ENCODE results near the gene ETS1.

DNA sequence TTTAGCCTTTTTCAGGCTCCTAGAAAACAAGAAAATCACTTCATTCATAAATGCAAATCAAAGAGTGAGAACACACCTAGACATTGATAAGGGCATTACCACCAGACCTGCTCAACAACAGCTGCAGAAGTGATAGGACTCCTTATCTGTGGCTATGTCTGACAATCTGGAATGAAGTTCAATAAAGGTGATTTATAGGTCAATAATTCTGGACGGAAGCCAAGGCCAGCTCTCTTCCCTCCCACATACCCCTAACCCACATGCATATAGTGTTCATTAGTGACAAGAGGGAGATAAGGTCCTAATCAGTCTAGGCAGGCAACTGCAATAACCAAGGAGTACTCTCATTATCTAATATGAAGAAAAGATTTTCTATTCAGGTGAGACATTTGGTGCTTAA, 111.3 kb downstream of the ETS1 start:
- TF ChIP-seq EZH2 (IDR thresholded peaks at IDR 0.05) (no peak), POLR2AphosphoS5 (IDR thresholded peaks at IDR 0.05; ENCODE audit: borderline replicate concordance, low read depth, low read length) (no peak)

All from SK-N-MC (cell line).